PFSK-1 (cell line): ENCODE measurements around the gene CD37.

Experiments used
- FOXP2 ChIP-seq: optimal IDR thresholded peaks from 2 replicates; pipeline ENCODE3; 2011; ENCODE audit warnings: borderline replicate concordance, control low read depth, inconsistent platforms; ENCODE audit not compliant: insufficient read depth; ENCODE audit errors: extremely low read length, extremely low read depth
- POLR2AphosphoS5 ChIP-seq: IDR thresholded peaks from 2 replicates; pipeline ENCODE4 v1.6.1; 2012; ENCODE audit warnings: low read depth, mild to moderate bottlenecking, control low read depth, low read length, moderate library complexity
- REST ChIP-seq, 2 experiments: IDR thresholded peaks; 2 replicates each; pipeline versions ENCODE4 v1.6.1 to v1.8.0; 2011 to 2012; ENCODE audit warnings: low read depth in 2 of 2, low read length in 2 of 2, control low read depth in 1 of 2, inconsistent platforms in 1 of 2, mild to moderate bottlenecking in 1 of 2, moderate library complexity in 1 of 2; ENCODE audit not compliant: insufficient read depth in 1 of 2
- SIN3A ChIP-seq: IDR thresholded peaks from 2 replicates; pipeline ENCODE4 v1.6.1; 2012; ENCODE audit warnings: mild to moderate bottlenecking, low read length, moderate library complexity, borderline replicate concordance; ENCODE audit not compliant: insufficient read depth
- TAF1 ChIP-seq: IDR thresholded peaks from 2 replicates; pipeline ENCODE4 v1.6.1; 2012; ENCODE audit warnings: low read length, control low read depth, borderline replicate concordance; ENCODE audit not compliant: insufficient read depth

CD37 gene

GRCh38 chr19:49348305-49349189 is 13.3 kb downstream of the CD37 start:
- TF ChIP-seq REST (IDR thresholded peaks at IDR 0.05; ENCODE audit: insufficient read depth in 1 of 2, low read depth in 2 of 2, low read length in 2 of 2): no peak
- no peak for TF ChIP-seq POLR2AphosphoS5
- no peak for TF ChIP-seq FOXP2
- no peak for TF ChIP-seq TAF1
- TF ChIP-seq SIN3A: no peak

- TF ChIP-seq REST (IDR thresholded peaks at IDR 0.05; ENCODE audit: insufficient read depth in 1 of 2, low read depth in 2 of 2, low read length in 2 of 2) (no peak), TAF1 (no peak), POLR2AphosphoS5 (no peak), SIN3A (no peak), FOXP2 (no peak)
Observed at GRCh38 chr19:49349567-49349966, 14.4 kb downstream of the CD37 start.

GRCh38 chr19:49355909-49356353 is 20.7 kb downstream of the CD37 start:
- TF ChIP-seq REST (IDR thresholded peaks at IDR 0.05; ENCODE audit: insufficient read depth in 1 of 2, low read depth in 2 of 2, low read length in 2 of 2): no peak
- TF ChIP-seq TAF1: 0 out of 2 replicates have a peak, but pooled peaks have one; percentile 22

GRCh38 chr19:49356382-49356781 is 21.2 kb downstream of the CD37 start:
- TF ChIP-seq TAF1: no peak
- TF ChIP-seq REST (IDR thresholded peaks at IDR 0.05; ENCODE audit: insufficient read depth in 1 of 2, low read depth in 2 of 2, low read length in 2 of 2): peak in 1 of 2 experiments; percentile 60; a peak in 1 of 4 replicates
- 0 out of 2 replicates have a peak, but pooled peaks have one; percentile 21 for TF ChIP-seq POLR2AphosphoS5

GRCh38 chr19:49357186-49357585 is 22.0 kb downstream of the CD37 start:
- no peak for TF ChIP-seq POLR2AphosphoS5
- no peak for TF ChIP-seq SIN3A
- no peak for TF ChIP-seq REST (IDR thresholded peaks at IDR 0.05; ENCODE audit: insufficient read depth in 1 of 2, low read depth in 2 of 2, low read length in 2 of 2)
- TF ChIP-seq FOXP2: no peak
- TF ChIP-seq TAF1: no peak
